GM10266 (cell line): ENCODE measurements around the gene LIPG.
A peak's percentile ranks its signal among the peaks of the same experiment; 100 is the strongest.

Experiments used
- DNase-seq: peaks from one replicate; pipeline ENCODE4 v3.0.0; 2012; ENCODE audit errors: extremely low spot score
- TF ChIP-seq, protein P1 (sequence below): IDR thresholded peaks from 2 replicates; pipeline ENCODE4 v1.5.1; 2012; ENCODE audit warnings: mild to moderate bottlenecking, low read depth; ENCODE audit not compliant: control insufficient read depth, insufficient read depth; ENCODE audit errors: missing control alignments

The LIPG gene

DNA sequence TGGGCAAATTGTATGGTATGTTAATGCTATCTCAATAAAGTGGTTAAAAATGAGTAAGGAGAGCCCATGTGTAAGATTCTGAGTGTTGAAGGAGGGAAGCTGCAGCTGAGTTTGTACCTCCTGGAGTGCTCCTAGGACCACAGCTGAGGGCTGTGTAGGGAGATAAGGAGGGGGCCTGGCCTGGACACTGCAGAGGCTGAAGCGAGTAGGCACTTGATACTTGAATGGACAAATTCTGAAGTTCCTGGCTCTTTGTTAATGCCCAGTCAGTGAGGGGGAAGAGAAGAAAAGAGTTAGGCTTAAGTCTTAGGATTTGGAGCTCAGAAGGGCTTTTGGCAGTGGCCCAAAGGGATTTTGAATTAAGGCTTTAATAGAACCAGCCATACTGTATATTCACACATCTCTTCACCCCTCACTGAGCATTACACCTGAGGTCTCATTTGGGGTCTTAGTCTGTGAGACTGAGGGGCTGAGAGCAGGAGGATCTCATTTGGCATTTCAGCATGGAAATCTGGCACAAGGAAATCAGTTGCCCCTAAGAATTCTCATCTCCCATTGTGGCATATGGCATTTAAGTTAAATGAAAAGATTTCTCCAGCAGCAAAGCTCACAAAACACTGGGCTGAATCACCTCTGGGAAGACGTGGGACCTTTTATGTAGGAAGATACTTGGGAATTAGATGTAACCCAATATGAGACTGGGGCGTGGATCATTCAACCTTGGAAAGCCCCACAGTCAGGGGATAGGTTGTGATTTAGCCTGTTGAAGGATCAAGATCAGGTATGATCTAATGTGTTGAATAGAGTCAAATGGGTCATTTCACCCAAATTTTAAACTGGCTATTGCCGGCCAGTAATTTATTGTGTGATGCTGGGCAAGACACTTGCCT, 46.8 kb downstream of the LIPG start:
- TF ChIP-seq, protein P1, sequence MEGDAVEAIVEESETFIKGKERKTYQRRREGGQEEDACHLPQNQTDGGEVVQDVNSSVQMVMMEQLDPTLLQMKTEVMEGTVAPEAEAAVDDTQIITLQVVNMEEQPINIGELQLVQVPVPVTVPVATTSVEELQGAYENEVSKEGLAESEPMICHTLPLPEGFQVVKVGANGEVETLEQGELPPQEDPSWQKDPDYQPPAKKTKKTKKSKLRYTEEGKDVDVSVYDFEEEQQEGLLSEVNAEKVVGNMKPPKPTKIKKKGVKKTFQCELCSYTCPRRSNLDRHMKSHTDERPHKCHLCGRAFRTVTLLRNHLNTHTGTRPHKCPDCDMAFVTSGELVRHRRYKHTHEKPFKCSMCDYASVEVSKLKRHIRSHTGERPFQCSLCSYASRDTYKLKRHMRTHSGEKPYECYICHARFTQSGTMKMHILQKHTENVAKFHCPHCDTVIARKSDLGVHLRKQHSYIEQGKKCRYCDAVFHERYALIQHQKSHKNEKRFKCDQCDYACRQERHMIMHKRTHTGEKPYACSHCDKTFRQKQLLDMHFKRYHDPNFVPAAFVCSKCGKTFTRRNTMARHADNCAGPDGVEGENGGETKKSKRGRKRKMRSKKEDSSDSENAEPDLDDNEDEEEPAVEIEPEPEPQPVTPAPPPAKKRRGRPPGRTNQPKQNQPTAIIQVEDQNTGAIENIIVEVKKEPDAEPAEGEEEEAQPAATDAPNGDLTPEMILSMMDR: no peak
- no peak for DNase-seq

DNA sequence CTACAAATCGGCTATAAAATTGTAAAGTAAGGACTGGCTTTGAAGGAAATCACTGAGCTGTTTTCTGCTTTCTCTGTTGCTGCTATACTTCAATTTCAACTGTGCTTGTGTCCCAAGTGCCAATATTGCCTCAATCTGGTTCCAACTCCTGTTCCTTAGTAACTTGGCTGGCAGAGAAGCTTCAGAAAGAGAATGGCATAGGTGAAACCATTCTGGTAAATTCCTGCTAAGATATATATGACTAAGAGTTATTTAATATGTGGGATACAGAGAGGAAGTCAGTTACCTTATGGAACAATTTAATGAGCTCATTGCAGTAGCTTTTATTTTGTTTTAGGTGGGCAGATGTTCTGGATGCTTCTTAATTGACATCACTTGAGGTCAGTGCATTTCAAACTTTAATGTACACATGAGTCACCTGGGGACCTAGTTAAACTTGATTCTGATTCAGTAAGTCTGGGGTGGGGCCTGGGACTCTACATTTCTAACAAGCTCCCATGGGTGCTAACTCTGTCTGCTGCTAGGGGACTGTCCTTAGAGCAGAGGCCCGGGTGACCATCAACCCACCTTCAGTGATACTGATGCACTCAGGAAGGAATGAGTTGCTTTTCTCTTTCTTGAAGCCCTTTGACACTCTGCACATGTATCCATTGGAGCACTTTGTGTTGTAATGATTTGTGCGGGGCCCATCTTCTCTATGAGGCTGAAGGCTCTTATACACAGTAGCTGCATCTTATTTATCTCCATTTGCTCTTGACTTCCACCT, 47.6 kb downstream of the LIPG start:
- DNase-seq: no peak
- TF ChIP-seq, protein P1: no peak

DNA sequence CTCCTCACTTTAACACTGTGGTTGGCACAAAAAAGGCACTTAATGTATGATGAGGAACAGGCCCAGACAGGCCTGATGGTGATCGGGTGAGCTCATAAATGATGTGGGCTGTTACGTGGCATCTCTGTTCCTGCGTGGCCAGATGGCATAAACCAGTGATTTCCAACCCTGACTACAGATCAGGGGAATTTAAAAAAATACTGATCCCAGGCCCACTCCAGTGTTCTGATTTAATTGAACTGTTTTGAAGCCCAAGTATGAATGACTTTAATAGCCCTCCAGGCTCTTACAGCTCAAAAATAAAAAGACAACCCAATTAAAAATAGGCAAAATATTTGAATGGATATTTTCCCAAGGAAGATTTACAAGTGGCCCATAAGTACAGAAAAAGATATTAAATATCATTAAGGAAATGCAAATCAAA, 48.2 kb downstream of the LIPG start:
- TF ChIP-seq, protein P1: no peak
- DNase-seq: no peak

DNA sequence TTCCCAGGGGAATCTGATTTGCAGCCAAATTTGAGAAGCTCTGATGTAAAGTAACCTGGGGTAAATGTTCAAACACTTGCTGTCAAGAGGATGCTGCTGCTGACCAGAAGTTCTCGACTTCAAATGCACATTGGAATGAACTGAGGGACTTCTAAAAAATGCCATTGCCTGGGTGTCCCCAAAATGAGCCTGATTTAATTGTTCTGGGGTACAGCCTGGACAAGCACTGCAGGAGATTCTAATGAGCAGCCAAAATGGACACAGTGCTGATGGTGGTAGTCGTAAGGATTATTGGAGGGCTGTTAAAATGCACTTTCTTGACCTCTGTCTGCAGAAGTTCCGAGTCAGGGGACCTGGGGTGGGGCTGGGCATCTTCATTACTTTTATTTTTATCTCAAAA, 49.5 kb downstream of the LIPG start:
- TF ChIP-seq, protein P1: no peak

DNA sequence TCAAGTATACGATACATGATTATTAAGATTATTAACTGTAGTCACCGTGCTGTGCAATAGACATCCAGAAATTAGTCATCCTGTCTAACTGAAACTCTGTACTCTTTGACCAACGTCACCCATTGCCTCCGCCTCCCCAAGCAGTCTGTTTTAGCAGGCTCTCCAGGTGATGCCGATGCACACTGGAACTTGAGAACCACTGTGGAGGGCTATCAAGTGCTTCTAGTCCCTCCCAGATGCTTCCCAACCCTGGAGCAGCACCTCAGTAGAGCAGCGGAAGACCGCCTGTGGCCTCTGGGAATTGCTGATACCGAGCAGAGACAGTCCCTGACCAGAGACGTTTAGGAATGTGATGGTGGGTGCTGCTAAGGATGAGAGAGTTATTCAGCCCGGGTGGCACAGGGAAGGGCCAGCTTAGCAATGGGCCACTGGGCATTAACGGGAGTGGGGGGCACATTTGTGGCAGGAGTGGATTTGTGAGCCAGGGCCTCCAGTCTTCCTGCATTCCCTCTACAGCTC, 50.7 kb downstream of the LIPG start:
- peak; percentile 32 for DNase-seq
- TF ChIP-seq, protein P1: no peak

More for the DNA sequence above, 49.5 kb downstream of the LIPG start:
- no peak for DNase-seq

DNA sequence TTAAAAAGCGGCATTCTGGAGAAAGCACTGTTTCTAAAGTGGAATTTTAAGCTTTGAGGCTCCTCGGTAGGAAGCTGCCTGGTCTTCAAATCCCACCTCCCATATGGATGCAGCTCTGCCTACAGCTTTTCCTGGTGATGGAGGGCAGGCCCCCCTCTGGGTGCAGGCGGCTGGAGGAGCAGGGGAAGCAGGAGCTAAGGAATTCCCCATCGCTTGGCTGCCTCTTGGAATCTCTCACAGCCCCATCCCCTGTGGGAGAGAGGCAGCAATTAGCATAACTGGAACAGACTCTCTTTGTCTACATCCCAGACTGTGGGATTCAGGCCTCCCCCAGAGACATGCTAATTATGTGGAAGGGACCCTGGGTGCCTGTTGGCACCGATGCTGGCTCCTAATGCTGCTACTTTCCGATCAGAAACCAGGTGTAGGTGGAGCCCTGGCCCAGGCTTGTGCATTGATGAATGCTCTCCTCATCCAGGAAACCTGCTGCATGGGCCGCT, 51.3 kb downstream of the LIPG start:
- DNase-seq: no peak
- TF ChIP-seq, protein P1: no peak
